A549 (cell line): ENCODE data around the gene SCARB2.

Experiments
- CEBPB ChIP-seq, 2 experiments: fragments of >200 bp in 1 of 2; sonication (Bioruptor Twin) in 1 of 2; formaldehyde crosslinking in 1 of 2; IDR thresholded peaks; 2 replicates each; pipeline ENCODE4 v1.6.1; 2012 to 2016
- CTCF ChIP-seq: fragments of >200 bp; sonication (Bioruptor Twin); formaldehyde crosslinking; IDR thresholded peaks from 3 replicates; pipeline ENCODE4 v1.5.1; 2016
- MAFK ChIP-seq: fragments of 450-650 bp; IDR thresholded peaks from 2 replicates; pipeline ENCODE4 v1.6.1; 2014; ENCODE audit not compliant: partially characterized antibody
- POLR2A ChIP-seq: IDR thresholded peaks from 2 replicates; pipeline ENCODE4 v1.6.1; 2012; ENCODE audit warnings: mild to moderate bottlenecking, low read length
- RFX5 ChIP-seq: fragments of 450-650 bp; IDR thresholded peaks from 2 replicates; pipeline ENCODE4 v1.7.1; 2014; ENCODE audit warnings: antibody characterized with exemption, mild to moderate bottlenecking, moderate library complexity

DNA sequence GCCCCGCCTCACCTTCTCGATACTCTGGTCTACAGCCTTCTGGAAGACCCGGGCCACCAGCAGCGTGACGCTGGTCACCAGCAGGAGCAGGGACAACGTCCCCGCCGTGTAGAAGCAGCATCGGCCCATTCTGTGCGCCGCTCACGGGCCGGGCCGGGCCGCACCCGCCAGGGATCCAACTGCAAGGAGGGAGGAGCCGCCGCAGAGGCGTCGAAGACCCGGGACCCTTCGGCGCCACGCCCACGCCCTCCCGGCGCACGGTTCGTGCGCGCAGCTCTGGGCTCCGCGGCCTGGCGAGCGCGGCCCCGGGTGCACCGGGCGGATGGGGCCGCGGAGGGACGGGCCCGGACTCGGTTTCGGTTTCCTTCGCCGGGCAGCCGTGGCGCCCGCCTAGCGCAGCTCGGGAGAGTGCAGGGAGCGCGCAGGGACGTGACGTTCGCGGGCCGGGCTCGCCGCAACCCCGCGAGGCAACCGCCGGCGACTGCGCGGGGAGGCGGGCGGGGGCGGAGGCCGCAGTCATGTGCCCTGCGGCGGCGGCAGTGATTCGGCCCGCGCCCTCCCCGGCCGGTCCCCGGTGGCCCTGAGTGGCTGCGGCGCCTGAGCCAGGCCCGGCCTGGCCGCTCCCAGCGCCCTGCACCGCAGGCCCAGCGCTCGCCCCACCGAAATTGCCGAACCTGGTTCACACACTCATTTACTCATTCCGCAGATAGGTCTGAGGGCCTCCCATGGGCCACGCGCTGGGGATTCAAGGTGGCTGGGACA lies at the start of gene SCARB2:
- TF ChIP-seq CTCF, result no peak
- TF ChIP-seq POLR2A, result peak; percentile 59
- no peak for TF ChIP-seq CEBPB (IDR thresholded peaks at IDR 0.05)
- no peak for TF ChIP-seq RFX5
- no peak for TF ChIP-seq MAFK
